ENCODE results near the gene SETD1A. TPM values are rescaled to one million over a fixed set of nuclear protein-coding genes. Genes with fewer than 3 reads are reported as not detected.
A peak's percentile ranks its signal among the peaks of the same experiment; 100 is the strongest.

The SETD1A gene
- total and polyA plus RNA-seq, 9 of the 15 experiments (the other 6 are each of a cell fraction or from before 2014, with no cell fraction given) = 0.08 to 36.0 (median 4.2) TPM

- no peak for TF ChIP-seq ZNF197 (CRISPR knock-in tag; IDR thresholded peaks at IDR 0.05; ENCODE audit: low read depth)
- no peak for TF ChIP-seq ATF3 (IDR thresholded peaks at IDR 0.05)
- TF ChIP-seq ATF3 (CRISPR knock-in tag; conservative IDR thresholded peaks at IDR 0.05) = no peak
- no peak for TF ChIP-seq ZNF121 (CRISPR knock-in tag; conservative IDR thresholded peaks at IDR 0.05)
- TF ChIP-seq HDAC3 (IDR thresholded peaks at IDR 0.05; ENCODE audit: borderline replicate concordance, partially characterized antibody) = no peak
- no peak for TF ChIP-seq GTF2E2 (tag; IDR thresholded peaks at IDR 0.05)
- no peak for TF ChIP-seq ZBED1 (IDR thresholded peaks at IDR 0.05)
- no peak for TF ChIP-seq NBN (IDR thresholded peaks at IDR 0.05; ENCODE audit: low read depth)
- no peak for TF ChIP-seq ELK3 (CRISPR knock-in tag; IDR thresholded peaks at IDR 0.05)
- TF ChIP-seq NR1H2 (CRISPR knock-in tag; IDR thresholded peaks at IDR 0.05) = no peak
- TF ChIP-seq ZNF239 (CRISPR knock-in tag; IDR thresholded peaks at IDR 0.05) = no peak
- TF ChIP-seq MTF1 (CRISPR knock-in tag; IDR thresholded peaks at IDR 0.05; ENCODE audit: borderline replicate concordance) = no peak
- TF ChIP-seq DIDO1 (tag; IDR thresholded peaks at IDR 0.05; ENCODE audit: low read depth) = no peak
- no peak; the same call in 1 of the 2 replicates for TF ChIP-seq KLF1 (tag; IDR thresholded peaks at IDR 0.05)
- TF ChIP-seq NCOR1 (IDR thresholded peaks at IDR 0.05) = no peak
- TF ChIP-seq HOXB6 (CRISPR knock-in tag; IDR thresholded peaks at IDR 0.05; ENCODE audit: borderline replicate concordance) = no peak
- no peak for TF ChIP-seq ZNF253 (CRISPR knock-in tag; conservative IDR thresholded peaks at IDR 0.05)
- TF ChIP-seq RBM34 (IDR thresholded peaks at IDR 0.05; ENCODE audit: borderline replicate concordance, insufficient read depth, low read length) = no peak
- no peak for TF ChIP-seq MYBL2 (IDR thresholded peaks at IDR 0.05; ENCODE audit: low read depth)
- TF ChIP-seq MYBL2 (CRISPR knock-in tag; IDR thresholded peaks at IDR 0.05; ENCODE audit: borderline replicate concordance) = no peak
- TF ChIP-seq PTRF (tag; IDR thresholded peaks at IDR 0.05) = no peak
- TF ChIP-seq ETS2 (tag; IDR thresholded peaks at IDR 0.05; ENCODE audit: borderline replicate concordance, poor library complexity, severe bottlenecking) = no peak
- TF ChIP-seq TSC22D4 (tag; IDR thresholded peaks at IDR 0.05) = no peak
- TF ChIP-seq ZNF668 (CRISPR knock-in tag; IDR thresholded peaks at IDR 0.05) = no peak
- no peak for TF ChIP-seq HDAC6 (IDR thresholded peaks at IDR 0.05; ENCODE audit: low read depth, low read length)
- TF ChIP-seq EHMT2 (IDR thresholded peaks at IDR 0.05) = no peak
- no peak for TF ChIP-seq FOXA1 (IDR thresholded peaks at IDR 0.05; ENCODE audit: borderline replicate concordance)
- no peak for TF ChIP-seq SPI1 (IDR thresholded peaks at IDR 0.05; ENCODE audit: borderline replicate concordance, low read depth, low read length)
- peak; percentile 13 for TF ChIP-seq MEIS2 (IDR thresholded peaks at IDR 0.05; ENCODE audit: partially characterized antibody)
- no peak for TF ChIP-seq FUS (optimal IDR thresholded peaks at IDR 0.05; ENCODE audit: low read depth, low read length)
- no peak for TF ChIP-seq ZNF232 (CRISPR knock-in tag; IDR thresholded peaks at IDR 0.05)
These were observed 15.7 kb upstream of the SETD1A start (continued) for GRCh38 chr16:30941600-30942425.
